GM21576 (cell line): ENCODE data around the gene DYNLT4.
"Not testable (repeated sequence)": the region's sequence is repeated elsewhere in the genome, so short reads cannot be mapped to it uniquely, and the experiment has no call there.

Source experiments
- ATAC-seq: cut with Tn5 transposase; IDR thresholded peaks from one replicate; pipeline ENCODE4 v1.9.1; 2021; ENCODE audit warnings: mild to moderate bottlenecking, moderate library complexity; ENCODE audit not compliant: unreplicated experiment

Gene DYNLT4

DNA sequence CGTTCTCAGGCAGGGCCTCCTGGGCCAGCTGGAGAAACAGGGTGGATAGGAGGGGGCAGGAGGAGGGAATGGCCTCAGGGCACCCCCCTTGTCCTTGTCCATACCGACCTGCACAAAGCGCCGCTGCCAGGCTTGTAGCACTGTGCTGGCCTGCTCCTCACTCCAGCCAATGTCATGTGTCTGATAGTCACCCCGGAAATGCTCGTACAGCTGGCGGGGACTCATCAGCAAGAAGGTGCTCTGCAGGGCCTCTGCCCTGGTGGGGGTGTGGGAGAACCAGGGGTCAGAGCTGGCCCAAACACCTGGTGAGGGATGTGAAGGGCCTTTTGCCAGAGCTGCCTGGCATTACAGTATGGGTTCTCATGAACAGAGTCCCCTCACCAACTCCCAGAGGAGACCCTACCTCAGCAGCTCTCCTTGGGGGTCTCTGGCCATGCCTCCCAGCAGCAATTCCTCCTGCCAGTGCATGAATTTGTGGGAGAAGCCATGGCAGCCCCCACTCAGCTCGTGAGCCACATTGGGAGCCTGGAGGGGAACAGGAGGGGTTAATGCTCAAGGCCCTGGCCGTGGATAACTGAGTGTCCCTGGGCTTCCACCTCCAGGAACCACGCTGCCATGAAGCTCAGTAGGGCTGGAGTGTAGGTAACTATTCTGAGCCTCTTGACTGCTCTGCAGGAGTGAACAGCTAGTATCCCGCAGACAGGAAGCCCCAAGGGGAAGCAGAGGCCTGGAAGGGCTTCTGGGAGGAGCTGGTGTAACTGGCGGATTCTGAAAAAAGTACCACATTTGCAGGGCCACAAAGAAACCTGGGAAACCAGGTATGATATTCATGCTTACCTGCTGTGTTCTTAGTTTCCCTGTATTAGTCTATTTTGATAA lies 22.6 kb upstream of the DYNLT4 start:
- no peak for ATAC-seq

DNA sequence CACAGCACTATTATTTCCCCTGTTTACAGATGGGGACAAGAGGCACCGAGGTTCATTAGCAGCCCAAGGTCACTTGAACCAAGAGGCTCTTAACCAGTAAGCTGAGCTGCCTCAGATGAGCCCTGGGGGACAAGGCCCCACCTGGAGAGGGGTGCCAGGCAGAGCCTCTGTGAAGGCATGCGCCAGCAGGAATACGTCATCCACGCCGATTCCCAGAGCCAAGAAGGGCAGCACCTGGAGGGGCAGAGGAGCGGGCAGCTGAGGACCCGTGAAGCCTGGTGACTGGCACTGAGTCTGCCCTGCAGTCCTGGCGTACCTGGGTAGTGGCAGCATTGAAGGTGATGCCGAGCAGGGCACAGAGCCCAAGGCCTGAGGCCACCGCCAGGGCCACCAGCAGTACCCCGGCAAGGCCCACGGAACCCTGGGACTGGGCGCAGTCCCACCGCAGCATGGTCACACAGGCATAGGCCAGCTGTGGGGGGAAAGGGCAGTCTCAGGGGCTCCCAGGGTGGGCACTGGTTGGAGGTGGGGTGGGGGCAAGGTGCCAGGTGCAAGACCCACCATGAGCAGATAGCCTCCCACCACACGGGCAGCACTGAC lies 21.8 kb upstream of the DYNLT4 start:
- ATAC-seq: no peak

GRCh38 chr1:44828003-44828651 lies 21.0 kb upstream of the DYNLT4 start:
- ATAC-seq: no peak

DNA sequence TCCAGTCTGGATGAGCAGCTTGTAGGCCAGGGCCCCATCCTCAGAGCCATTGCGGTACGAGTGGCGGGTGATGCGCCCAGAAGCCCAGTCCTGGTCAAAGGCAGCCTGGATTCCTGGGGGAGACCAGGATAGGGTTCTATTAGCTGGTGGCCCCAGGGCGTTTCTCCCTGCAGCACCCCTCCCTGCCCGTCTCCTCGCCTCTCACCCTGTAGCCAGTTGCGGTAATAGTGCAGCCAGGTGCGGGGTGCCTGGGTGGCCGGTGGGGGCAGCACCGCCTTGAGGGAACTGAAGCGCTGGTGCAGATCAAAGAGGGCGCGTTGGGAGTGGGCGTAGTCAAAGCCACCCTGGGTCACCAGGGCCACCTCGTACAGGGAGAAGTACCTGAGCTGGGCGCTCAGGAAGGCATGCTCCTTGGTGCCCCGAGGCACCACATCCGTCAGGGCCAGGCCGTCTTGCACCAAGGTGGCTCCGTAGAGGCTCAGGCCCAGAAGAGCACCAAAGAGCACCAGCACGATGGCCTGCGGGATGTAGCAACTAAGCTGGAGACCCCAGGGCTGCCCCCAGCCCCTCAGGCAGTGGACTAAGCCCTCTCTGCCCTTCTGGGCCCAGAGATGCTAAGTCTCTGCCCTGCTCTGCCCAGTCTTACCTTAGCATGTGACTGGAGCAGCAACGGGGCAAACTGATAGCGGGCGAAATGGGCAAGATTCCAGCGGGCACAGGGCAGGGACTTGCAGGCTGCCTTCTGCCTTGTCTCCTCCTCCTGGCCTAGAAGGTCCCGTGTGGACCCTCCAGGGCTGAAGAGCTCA lies 20.2 kb upstream of the DYNLT4 start:
- no peak for ATAC-seq

DNA sequence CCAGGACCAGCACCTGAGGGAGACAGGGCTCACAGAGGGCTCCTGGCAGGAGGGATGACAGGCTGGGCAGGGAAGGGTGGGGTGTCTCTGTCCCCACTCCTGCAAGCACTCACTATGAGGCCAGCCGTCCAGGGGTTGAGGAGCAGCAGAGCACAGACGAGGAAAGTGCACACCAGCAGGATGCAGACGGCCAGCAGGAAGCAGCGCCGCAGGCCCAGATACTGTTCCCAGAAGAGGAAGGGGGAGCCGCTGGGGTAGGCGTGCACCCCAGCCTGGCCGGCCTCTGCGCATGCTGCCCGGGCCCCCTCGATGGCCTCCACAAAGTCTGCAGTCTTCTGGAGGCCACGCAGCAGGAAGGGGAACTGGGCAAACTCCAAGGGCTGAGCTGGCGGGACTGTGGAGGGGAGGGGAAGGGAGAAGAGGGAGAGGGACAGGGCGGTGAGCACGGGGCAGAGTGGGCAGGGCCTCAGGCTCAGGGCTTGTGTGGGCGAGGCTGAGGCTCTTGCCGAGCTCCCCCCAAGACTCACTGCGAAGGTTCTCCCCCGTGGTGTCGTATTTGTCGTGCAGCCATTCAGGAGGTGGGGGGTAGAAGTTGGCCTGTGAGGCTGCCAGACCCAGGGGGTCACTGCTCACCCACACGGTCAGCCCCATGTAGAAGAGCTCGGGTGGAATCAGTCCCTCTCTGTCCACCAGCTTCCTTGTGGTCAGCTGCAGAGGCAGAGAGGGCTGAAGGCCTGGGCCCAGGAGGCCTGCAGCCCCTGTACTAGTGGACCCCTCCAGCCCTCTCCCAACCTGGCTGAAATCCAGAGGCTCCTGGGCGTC lies 19.4 kb upstream of the DYNLT4 start:
- ATAC-seq: no peak

- not testable (repeated sequence) for ATAC-seq
Observed at GRCh38 chr1:44824392-44824791, 17.2 kb upstream of the DYNLT4 start.

- ATAC-seq: no peak
Observed at GRCh38 chr1:44822981-44823451, 15.9 kb upstream of the DYNLT4 start.

DNA sequence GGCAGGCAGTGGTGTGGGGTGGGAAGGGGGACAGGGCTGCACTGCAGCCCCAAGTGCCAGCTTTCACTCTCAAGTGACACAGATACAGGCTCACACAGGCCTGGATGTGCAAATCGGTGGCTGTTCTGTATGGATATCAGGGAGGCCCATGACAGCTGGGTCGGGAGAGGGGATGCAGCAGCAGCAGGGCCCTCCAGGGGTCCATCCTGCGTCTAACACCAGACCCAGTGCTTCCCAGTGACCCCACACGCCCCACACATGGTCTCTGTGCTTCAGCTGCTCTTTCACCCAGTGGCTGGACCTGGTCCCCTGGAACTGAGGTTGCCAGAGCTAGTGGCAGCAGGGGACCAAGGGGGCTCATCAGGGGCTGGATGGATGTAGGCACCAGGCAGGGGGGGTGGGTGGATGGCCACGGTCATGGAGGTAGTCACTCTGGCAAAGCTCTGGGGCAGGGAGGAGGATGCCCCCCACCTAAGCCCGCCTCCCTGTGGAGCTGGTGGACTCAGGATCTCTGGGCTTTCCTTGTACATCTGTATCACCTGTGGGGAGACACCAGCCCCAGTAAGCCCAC lies 15.1 kb upstream of the DYNLT4 start:
- ATAC-seq: no peak

GRCh38 chr1:44821240-44821715 lies 14.1 kb upstream of the DYNLT4 start:
- no peak for ATAC-seq

DNA sequence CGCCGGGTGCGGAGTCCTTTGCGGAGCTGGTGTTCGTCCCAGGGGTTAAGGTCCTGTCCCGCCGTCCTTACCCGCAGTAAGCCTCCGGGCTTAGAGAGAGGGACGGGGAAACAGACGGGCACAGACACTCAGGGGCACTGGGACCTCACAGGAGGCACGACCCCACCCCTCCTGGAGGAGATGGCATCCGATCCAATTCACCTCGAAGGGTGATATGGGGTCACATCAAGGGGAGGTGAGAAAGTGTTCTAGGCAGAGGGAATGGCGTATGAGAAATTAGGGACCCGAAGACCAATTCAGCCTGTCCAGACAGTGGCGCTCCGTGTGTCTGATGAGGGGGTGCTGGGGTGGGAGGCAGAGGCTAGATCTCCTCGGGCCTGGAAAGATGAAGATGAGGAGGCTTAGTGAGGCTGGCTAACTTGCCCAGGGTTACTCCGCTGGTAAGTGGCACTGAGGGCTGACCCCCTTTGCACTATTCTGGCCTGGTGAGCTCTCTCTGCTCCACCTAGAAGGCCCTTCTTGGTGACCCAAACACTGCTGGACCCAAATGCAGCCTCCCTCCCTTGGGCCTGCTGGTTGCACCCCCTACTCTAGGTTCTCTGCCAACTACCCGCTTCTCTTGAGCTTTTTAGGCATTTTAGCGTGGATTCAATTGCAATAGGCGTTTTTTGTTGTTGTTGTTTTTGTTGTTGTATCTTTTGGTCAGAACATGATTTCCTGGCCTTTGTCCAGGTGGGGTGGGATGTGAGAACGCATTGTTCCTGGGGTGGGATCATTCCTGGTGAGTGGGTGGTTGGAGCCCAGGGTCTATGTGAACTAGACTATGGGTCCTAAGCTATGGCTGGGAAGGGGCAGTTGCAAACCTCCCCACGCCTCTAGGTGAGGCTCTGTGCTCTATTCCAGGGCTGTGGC lies 13.4 kb upstream of the DYNLT4 start:
- peak; percentile 2 for ATAC-seq

- peak; percentile 75 for ATAC-seq
Observed at GRCh38 chr1:44819608-44820327, 12.6 kb upstream of the DYNLT4 start.

- no peak for ATAC-seq
Observed at GRCh38 chr1:44819196-44819607, 12.1 kb upstream of the DYNLT4 start.

DNA sequence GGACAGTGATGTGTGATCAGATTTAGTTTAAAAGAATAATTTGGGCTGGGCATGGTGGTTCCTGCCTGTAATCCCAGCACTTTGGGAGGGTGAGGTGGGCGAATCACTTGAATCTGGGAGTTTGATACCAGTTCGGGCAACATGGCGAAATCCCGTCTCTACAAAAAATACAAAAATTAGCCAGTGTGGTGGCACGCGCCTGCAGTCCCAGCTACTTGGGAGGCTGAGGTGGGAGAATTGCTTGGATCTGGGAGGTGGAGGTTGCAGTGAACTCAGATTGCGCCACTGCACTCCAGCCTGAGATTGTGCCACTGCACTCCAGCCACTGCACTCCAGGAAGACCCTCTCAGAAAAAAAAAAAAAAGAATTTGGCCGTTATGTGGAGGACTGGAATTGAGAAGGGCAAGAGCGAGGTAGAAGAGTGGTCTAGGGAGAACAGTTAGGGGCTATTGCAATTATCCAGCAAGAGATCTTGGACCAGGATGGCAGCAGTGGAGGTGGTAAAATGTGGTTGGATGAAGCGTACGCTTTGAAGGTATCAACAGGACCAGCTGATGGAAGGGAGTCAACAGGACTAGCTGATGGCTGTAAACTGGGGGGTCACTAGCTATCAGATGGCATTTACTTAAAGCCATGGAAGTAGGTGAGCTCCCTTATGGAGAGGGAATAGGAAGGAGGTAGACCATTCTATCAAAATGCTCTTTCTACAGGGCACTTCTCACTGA lies 10.8 kb upstream of the DYNLT4 start:
- no peak for ATAC-seq

GRCh38 chr1:44817307-44817706 lies 10.2 kb upstream of the DYNLT4 start:
- no peak for ATAC-seq

DNA sequence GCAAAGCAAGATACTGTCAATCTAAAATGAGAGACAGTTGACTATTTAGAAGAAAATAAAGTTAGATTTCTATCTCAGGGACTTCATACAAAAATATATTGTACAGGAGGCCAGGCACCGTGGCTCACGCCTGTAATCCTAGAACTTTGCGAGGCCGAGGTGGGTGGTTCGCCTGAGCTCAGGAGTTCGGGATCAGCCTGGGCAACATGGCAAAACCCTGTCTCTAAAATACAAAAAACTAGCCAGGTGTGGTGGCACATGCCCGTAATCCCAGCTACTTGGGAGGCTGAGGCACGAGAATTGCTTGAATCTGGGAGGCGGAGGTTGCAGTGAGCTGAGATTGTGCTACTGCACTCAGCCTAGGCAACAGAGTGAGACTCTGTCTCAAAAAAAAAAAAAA lies 8.8 kb upstream of the DYNLT4 start:
- ATAC-seq: not testable (repeated sequence)

DNA sequence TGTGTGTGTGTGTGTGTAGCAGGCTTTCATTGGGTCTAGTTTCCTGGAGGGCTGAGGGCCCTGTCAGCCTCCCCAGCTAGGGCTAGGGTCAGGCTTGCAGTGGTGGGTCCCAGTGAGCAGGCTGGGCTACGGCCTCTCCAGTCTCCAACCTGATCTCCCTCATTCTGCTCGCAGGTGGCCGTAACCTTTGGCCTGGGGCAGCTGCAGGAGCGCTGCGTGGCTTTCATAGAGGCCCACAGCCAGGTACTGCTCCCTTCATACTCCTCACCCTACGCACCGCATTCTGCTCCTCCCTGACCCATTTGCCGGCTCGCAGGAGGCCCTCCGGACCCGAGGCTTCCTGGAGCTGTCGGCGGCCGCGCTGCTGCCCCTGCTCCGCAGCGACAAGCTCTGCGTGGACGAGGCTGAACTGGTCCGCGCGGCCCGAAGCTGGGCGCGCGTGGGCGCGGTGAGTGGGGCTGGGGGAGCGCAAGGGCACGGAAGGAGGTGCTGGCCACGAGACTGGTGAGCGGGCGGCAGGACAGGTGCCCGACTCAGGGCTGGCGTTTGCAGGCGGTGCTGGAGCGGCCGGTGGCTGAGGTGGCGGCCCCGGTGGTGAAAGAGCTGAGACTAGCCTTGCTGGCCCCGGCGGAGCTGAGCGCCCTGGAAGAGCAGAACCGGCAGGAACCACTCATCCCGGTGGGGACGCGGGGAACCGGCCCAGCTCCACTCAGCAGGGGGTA lies 5.8 kb upstream of the DYNLT4 start:
- no peak for ATAC-seq

DNA sequence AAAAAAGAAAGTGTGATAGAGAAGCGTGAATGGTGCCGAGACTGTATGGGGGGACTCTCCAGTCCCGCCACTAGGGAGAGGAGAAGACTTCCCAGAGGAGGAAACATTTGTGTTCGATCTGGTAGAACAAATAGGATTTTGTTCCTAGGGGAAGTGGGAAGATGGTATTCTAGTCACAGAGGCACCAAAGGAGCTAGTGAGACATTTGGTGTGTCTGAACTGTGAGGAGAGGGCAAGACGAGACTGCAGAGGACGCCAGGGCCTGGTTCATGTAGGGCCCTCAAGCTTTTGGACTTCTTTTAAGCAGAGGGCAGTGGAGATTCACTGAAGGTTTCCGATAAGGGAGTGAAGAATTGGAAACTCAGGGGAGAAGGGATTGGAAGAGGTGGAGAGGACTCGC lies 4.1 kb upstream of the DYNLT4 start:
- ATAC-seq: no peak
